Progenitor cell of endocrine pancreas (in vitro differentiated cells): ENCODE measurements around the gene SHISA5. TPM values are rescaled to one million over a fixed set of nuclear protein-coding genes. Genes with fewer than 3 reads are reported as not detected.

Experiments used
- DNase-seq: peaks from one replicate; pipeline ENCODE4 v3.0.0; 2021; ENCODE audit warnings: low spot score; ENCODE audit not compliant: unreplicated experiment
- H3K27ac Mint-ChIP-seq: 2 replicates; pipeline ENCODE4 v1.8.0; 2021; ENCODE audit warnings: mild to moderate bottlenecking, moderate library complexity, mixed read lengths
- H3K27me3 Mint-ChIP-seq: 2 replicates; pipeline ENCODE4 v1.8.0; 2021; ENCODE audit warnings: mixed read lengths
- H3K36me3 Mint-ChIP-seq: 2 replicates; pipeline ENCODE4 v1.8.0; 2022; ENCODE audit warnings: mixed read lengths; ENCODE audit not compliant: insufficient read depth
- H3K4me1 Mint-ChIP-seq: 2 replicates; pipeline ENCODE4 v1.8.0; 2021; ENCODE audit warnings: low read depth, mixed read lengths
- H3K4me3 Mint-ChIP-seq: 2 replicates; pipeline ENCODE4 v1.8.0; 2021; ENCODE audit warnings: low read depth, mild to moderate bottlenecking, moderate library complexity, mixed read lengths
- H3K9me3 Mint-ChIP-seq: 2 replicates; pipeline ENCODE4 v1.8.0; 2021; ENCODE audit warnings: low read depth, mixed read lengths
- CTCF ChIP-seq: fragments of 200-600 bp; sonication (generic); IDR thresholded peaks from one replicate; pipeline ENCODE4 v1.5.0; 2021; ENCODE audit warnings: antibody characterized with exemption, mild to moderate bottlenecking; ENCODE audit not compliant: unreplicated experiment
- total RNA-seq: library from RNA; stranded (reverse); gene quantifications from 2 replicates; pipeline ENCODE4 v1.2.1, GENCODE V29; 2021

Gene SHISA5
- total RNA-seq, 1 donor from 2014 or later = 162 TPM

- no peak for TF ChIP-seq CTCF
- Mint-ChIP-seq H3K9me3 (no peaks in the 10 kb centered on the region), H3K4me3 (peak within 1 kb of the TSS; percentile 83), H3K27me3 (no peaks in the 10 kb centered on the region), H3K36me3 (peaks cover 3% of the 10 kb centered on the region), H3K27ac (peak within 1 kb of the TSS; percentile 92), H3K4me1 (peaks cover 26% of the 10 kb centered on the region)
- DNase-seq = peak; percentile 86
Measured at GRCh38 chr3:48446425-48447193, 57.4 kb downstream of the SHISA5 start, which contains the start of gene ATRIP. Gene ATRIP (plus strand): TSS chr3:48446737. CDS start chr3:48446846, 109 bp downstream.

- peak overlapping the region; percentile 88 for H3K27ac Mint-ChIP-seq
- H3K27me3 Mint-ChIP-seq = no peaks in the 10 kb centered on the region
- H3K4me3 Mint-ChIP-seq = peak overlapping the region; percentile 83
Measured at GRCh38 chr3:48446043-48446424, 57.9 kb downstream of the SHISA5 start.

GRCh38 chr3:48445277-48445882, 58.6 kb downstream of the SHISA5 start:
- Mint-ChIP-seq H3K4me1 (peaks cover 29% of the 10 kb centered on the region), H3K27ac (peak overlapping the region; percentile 47), H3K36me3 (peaks cover 1% of the 10 kb centered on the region), H3K9me3 (no peaks in the 10 kb centered on the region), H3K27me3 (no peaks in the 10 kb centered on the region), H3K4me3 (peak overlapping the region; percentile 83)
- TF ChIP-seq CTCF = no peak
- DNase-seq = no peak

More at GRCh38 chr3:48446043-48446424, 57.9 kb downstream of the SHISA5 start:
- no peak for DNase-seq
- Mint-ChIP-seq H3K9me3 (no peaks in the 10 kb centered on the region), H3K36me3 (peaks cover 1% of the 10 kb centered on the region), H3K4me1 (peaks cover 29% of the 10 kb centered on the region)
- TF ChIP-seq CTCF = no peak

- H3K27ac Mint-ChIP-seq = peak overlapping the region; percentile 80
- no peaks in the 10 kb centered on the region for H3K9me3 Mint-ChIP-seq
- no peaks in the 10 kb centered on the region for H3K27me3 Mint-ChIP-seq
- no peak for TF ChIP-seq CTCF
- peak overlapping the region; percentile 93 for H3K4me3 Mint-ChIP-seq
- DNase-seq = no peak
- peaks cover 24% of the 10 kb centered on the region for H3K4me1 Mint-ChIP-seq
- H3K36me3 Mint-ChIP-seq = peaks cover 1% of the 10 kb centered on the region
Measured at GRCh38 chr3:48441940-48442339, 62.0 kb downstream of the SHISA5 start.

GRCh38 chr3:48440590-48440958, 63.4 kb downstream of the SHISA5 start:
- Mint-ChIP-seq H3K36me3 (peaks cover 1% of the 10 kb centered on the region), H3K4me3 (peak overlapping the region; percentile 93), H3K4me1 (peaks cover 14% of the 10 kb centered on the region), H3K9me3 (no peaks in the 10 kb centered on the region), H3K27ac (peak overlapping the region; percentile 95), H3K27me3 (no peaks in the 10 kb centered on the region)
- DNase-seq = no peak
- no peak for TF ChIP-seq CTCF
